Adipocyte (in vitro differentiated cells): ENCODE measurements around the gene ZC2HC1B.
"Not testable (repeated sequence)": the region's sequence is repeated elsewhere in the genome, so short reads cannot be mapped to it uniquely, and the experiment has no call there.

ENCODE experiments used
- DNase-seq: peaks from one replicate; pipeline ENCODE4 v3.0.0-alpha.2; 2015; ENCODE audit warnings: low read depth
- H3K27me3 ChIP-seq: replicated peaks from 2 replicates; pipeline ENCODE4 v1.7.0; 2013; ENCODE audit warnings: mild to moderate bottlenecking, low read length, moderate library complexity; ENCODE audit not compliant: control insufficient read depth, insufficient read depth
- H3K36me3 ChIP-seq: 2 replicates; pipeline ENCODE4 v1.7.0; 2013; ENCODE audit warnings: low read length, mild to moderate bottlenecking, moderate library complexity; ENCODE audit not compliant: control insufficient read depth, insufficient read depth, severe bottlenecking
- H3K4me1 ChIP-seq: 2 replicates; pipeline ENCODE4 v1.7.0; 2013; ENCODE audit warnings: mild to moderate bottlenecking, low read length, moderate library complexity; ENCODE audit not compliant: control insufficient read depth, insufficient read depth
- H3K4me3 ChIP-seq: 2 replicates; pipeline ENCODE4 v1.7.0; 2013; ENCODE audit warnings: mild to moderate bottlenecking, low read length, moderate library complexity
- H3K9ac ChIP-seq: 2 replicates; pipeline ENCODE4 v1.7.0; 2013; ENCODE audit warnings: mild to moderate bottlenecking, low read length, moderate library complexity
- H3K9me3 ChIP-seq: 2 replicates; pipeline ENCODE4 v1.7.0; 2013; ENCODE audit warnings: mild to moderate bottlenecking, low read length, moderate library complexity; ENCODE audit not compliant: control insufficient read depth

The ZC2HC1B gene

GRCh38 chr6:143894655-143895054 is 30.4 kb downstream of the ZC2HC1B start:
- Histone ChIP-seq H3K36me3 (no peaks in the 10 kb centered on the region), H3K9ac (no peak overlapping the region), H3K9me3 (no peaks in the 10 kb centered on the region), H3K4me1 (no peaks in the 10 kb centered on the region), H3K4me3 (no peak overlapping the region), H3K27me3 (no peaks in the 10 kb centered on the region)
- no peak for DNase-seq

DNA sequence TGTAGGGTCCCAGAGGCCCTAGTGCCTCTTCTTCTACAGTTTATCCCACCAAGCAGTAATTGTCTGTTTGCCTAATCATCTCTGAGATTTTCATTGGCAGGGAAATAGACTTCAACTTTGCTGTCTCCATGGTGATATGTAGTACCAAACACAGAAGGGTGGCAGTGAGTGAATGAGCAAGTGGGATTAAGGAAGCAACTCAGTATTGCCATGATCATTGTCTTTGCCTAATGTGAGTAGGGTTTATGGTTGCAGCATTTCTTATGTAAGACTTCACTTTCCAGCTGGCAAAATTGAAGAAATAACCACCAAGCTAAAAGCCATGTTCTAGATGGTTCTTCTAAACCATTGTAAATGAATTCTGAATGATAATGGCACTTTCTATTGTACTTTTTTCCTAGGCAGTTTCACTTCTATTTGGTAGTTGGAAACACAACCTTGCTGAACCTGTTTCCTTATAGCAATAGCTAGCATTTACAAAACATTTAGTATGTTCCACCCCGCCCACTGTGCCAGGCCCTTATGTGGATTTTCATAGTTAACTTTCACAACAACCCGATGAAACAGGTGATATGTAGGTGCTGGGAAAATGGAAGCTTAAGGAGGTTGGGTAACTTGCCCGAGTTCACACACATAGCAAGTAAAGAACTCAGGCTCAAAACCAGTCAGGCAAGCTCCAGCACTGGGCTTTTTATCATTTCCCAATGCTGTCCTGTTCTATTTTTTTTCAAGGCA is 32.0 kb downstream of the ZC2HC1B start:
- Histone ChIP-seq H3K9ac (no peak overlapping the region), H3K27me3 (no peaks in the 10 kb centered on the region), H3K36me3 (no peaks in the 10 kb centered on the region), H3K9me3 (no peaks in the 10 kb centered on the region), H3K4me3 (no peak overlapping the region), H3K4me1 (no peaks in the 10 kb centered on the region)
- DNase-seq = no peak

DNA sequence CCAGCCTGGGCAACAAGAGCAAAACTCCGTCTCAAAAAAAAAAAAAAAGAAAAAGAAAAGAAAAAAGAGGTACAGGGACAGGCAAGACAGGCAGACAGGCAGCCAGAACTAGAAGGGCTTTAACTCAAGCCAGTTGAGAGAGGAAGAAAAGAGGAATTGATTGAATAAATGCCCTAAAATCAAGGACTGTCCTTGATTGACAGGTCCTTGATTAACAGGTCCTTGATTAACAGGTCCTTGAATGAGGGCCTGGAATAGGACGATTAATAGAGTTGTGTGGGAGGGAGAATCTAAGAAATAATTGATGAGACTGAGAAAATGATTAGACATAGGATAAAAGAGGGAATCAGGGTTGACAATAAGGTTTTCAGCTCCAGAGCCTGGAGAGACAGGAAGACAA is 36.1 kb downstream of the ZC2HC1B start:
- H3K27me3 ChIP-seq = no peaks in the 10 kb centered on the region
- peaks cover 26% of the 10 kb centered on the region for H3K4me1 ChIP-seq
- H3K9me3 ChIP-seq = peaks cover 15% of the 10 kb centered on the region
- no peak overlapping the region for H3K4me3 ChIP-seq
- no peaks in the 10 kb centered on the region for H3K36me3 ChIP-seq
- no peak overlapping the region for H3K9ac ChIP-seq
- DNase-seq = no peak

DNA sequence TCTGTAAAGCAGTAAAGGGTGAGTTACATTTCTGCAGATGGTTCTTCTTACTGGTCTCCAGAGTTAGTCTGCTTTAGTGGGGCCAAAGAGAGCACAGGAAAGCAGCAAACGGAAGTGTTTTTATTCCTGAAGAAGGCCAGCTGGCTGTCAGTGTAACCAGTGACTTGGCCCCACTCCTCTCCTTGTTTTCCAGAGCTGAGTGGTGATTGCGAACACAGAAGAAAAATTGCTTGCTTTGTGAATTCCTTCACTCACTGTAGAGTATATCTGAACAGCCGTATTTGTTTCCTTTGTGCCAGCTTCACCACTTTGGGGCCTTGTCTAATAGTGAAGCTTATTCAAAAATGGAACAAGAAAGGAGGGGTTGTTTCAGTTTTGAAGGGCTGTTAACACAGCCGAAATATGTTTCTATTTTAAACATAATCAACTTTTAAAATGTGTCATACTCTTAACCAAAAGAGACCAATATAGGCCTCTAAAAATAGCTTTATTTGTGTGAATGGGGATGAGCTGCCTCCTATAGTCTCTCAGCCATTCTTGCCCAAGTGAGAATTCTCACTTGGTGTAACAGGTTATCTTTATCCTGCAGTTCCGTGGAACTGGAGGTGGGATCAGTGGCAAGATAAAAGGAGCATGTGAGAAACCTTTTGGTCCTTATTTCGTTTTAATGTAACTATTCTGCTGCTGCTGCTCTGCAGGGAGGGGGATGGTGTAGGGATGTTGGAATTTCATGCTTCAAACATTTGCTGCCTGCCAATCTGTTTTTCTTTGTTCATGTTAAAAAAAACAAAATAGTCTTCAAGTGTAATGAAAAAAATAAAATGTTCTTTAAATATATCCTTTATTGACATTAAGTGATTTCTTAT is 37.8 kb downstream of the ZC2HC1B start:
- Histone ChIP-seq H3K9me3 (peaks cover 15% of the 10 kb centered on the region), H3K27me3 (no peaks in the 10 kb centered on the region), H3K9ac (peak overlapping the region; percentile 85), H3K4me1 (peaks cover 26% of the 10 kb centered on the region), H3K36me3 (no peaks in the 10 kb centered on the region), H3K4me3 (peak overlapping the region; percentile 64)
- peak; percentile 10 for DNase-seq

DNA sequence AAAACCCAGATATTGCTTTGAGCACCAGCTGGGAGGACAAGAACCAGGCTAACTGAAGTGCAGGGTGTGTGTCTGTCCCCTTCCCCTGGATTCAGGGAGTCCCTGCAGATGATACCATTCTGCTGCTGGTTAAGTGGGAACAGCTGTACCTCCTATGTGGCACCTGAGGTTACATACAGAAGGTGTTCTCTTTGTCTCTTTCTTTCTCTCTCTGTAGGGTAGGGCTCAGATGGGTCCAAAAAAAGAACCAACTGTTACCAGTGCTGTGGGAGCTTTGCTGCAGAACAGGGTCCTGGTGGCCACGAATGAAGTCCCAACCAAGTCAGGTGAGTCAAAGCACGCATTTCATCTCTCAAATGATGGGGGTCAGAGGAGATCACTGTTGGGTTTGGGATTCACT is 38.6 kb downstream of the ZC2HC1B start:
- H3K9me3 ChIP-seq = peaks cover 15% of the 10 kb centered on the region
- peaks cover 26% of the 10 kb centered on the region for H3K4me1 ChIP-seq
- H3K4me3 ChIP-seq = peak overlapping the region; percentile 64
- H3K36me3 ChIP-seq = no peaks in the 10 kb centered on the region
- H3K27me3 ChIP-seq = no peaks in the 10 kb centered on the region
- H3K9ac ChIP-seq = peak overlapping the region; percentile 85
- no peak for DNase-seq

- Histone ChIP-seq H3K4me1 (no peaks in the 10 kb centered on the region), H3K9me3 (peaks cover 34% of the 10 kb centered on the region), H3K27me3 (no peaks in the 10 kb centered on the region), H3K36me3 (no peaks in the 10 kb centered on the region), H3K9ac (no peak overlapping the region), H3K4me3 (no peak overlapping the region)
- no peak for DNase-seq
Measured at GRCh38 chr6:143911028-143911427, 46.8 kb downstream of the ZC2HC1B start.

GRCh38 chr6:143912671-143913070 is 48.4 kb downstream of the ZC2HC1B start:
- Histone ChIP-seq H3K9ac (no peak overlapping the region), H3K9me3 (peaks cover 36% of the 10 kb centered on the region), H3K4me1 (no peaks in the 10 kb centered on the region), H3K27me3 (no peaks in the 10 kb centered on the region), H3K4me3 (no peak overlapping the region), H3K36me3 (no peaks in the 10 kb centered on the region)
- DNase-seq = no peak

DNA sequence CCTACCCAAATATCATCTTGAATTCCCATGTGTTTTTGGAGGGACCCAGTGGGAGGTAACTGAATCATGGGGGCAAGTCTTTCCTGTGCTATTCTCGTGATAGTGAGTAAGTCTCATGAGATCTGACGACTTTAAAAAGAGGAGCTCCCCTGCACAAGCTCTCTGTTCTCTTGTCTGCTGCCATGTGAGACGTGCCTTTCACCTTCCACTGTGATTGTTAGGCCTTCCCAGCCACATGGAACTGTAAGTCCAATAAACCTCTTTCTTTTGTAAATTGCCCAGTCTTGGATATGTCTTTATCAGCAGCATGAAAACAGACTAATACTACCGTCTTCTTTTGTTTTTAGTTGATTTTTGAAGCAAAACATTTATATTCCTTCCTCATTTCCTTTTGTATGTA is 52.8 kb downstream of the ZC2HC1B start:
- H3K9me3 ChIP-seq = peaks cover 19% of the 10 kb centered on the region
- not testable (repeated sequence) for H3K27me3 ChIP-seq, DNase-seq, H3K36me3 ChIP-seq, H3K4me1 ChIP-seq, H3K9ac ChIP-seq, H3K4me3 ChIP-seq

GRCh38 chr6:143928853-143929252 is 64.6 kb downstream of the ZC2HC1B start:
- Histone ChIP-seq H3K9ac (no peak overlapping the region), H3K4me3 (no peak overlapping the region), H3K4me1 (no peaks in the 10 kb centered on the region), H3K36me3 (no peaks in the 10 kb centered on the region), H3K9me3 (no peaks in the 10 kb centered on the region), H3K27me3 (no peaks in the 10 kb centered on the region)
- DNase-seq = no peak

- Histone ChIP-seq H3K4me1 (no peaks in the 10 kb centered on the region), H3K4me3 (no peak overlapping the region), H3K27me3 (no peaks in the 10 kb centered on the region), H3K36me3 (no peaks in the 10 kb centered on the region), H3K9me3 (no peaks in the 10 kb centered on the region), H3K9ac (no peak overlapping the region)
- no peak for DNase-seq
Measured at GRCh38 chr6:143929975-143930374, 65.7 kb downstream of the ZC2HC1B start.

DNA sequence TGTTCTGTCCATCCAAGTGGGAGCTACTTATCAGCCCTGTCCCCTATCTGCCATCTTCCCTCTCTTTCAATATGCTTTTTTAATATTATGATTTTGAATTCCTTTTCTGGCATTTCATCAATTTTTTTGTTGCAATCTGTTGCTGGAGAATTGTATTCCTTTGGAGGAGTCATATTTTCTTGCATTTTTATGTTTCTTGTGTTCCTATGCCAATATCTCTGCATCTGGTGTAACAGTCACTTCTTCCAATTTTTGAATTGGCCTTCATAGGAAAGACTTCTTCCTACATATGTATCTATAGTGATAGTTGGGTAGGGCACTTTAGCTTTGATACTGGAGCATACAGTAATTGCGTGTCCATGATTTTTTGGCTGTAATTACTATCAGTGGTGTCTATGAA is 70.1 kb downstream of the ZC2HC1B start:
- H3K36me3 ChIP-seq = no peaks in the 10 kb centered on the region
- H3K27me3 ChIP-seq = no peaks in the 10 kb centered on the region
- no peak overlapping the region for H3K9ac ChIP-seq
- DNase-seq = no peak
- peaks cover 6% of the 10 kb centered on the region for H3K4me1 ChIP-seq
- no peaks in the 10 kb centered on the region for H3K9me3 ChIP-seq
- H3K4me3 ChIP-seq = no peak overlapping the region
